Regular cardiac myocyte (primary cell): ENCODE data around the gene ZSCAN21. TPM values are rescaled to one million over a fixed set of nuclear protein-coding genes. Genes with fewer than 3 reads are reported as not detected.

ENCODE experiments used
- total RNA-seq: library from RNA; depleted of rRNA; stranded (reverse); fragments of >200 nt; gene quantifications from 2 replicates; pipeline ENCODE4 v1.2.3, GENCODE V29; 2014

The ZSCAN21 gene
- total RNA-seq: 7.9 and 11.8 TPM in 2 replicates

GRCh38 chr7:100049441-100050291 is at the start of gene ZSCAN21:
Gene ZSCAN21 (plus strand): TSS chr7:100049774. CDS start chr7:100057007, 7,233 bp downstream.

GRCh38 chr7:100015232-100016214 is 34.1 kb upstream of the ZSCAN21 start, which contains the start of gene ZKSCAN1:
Gene ZKSCAN1 (plus strand): TSS chr7:100015596. CDS start chr7:100023507, 7,911 bp downstream.

GRCh38 chr7:100081535-100082102 is 32.0 kb downstream of the ZSCAN21 start, which contains the start of gene ZNF3:
Gene ZNF3 (minus strand): TSS chr7:100081723. CDS start chr7:100077357, 4,366 bp downstream.

GRCh38 chr7:100088621-100089457 is 39.3 kb downstream of the ZSCAN21 start, which contains the start of gene COPS6:
Gene COPS6 (plus strand): TSS chr7:100088969. CDS start chr7:100088991, 22 bp downstream.

GRCh38 chr7:100101016-100101862 is 51.7 kb downstream of the ZSCAN21 start, which contains the start of the genes AP4M1 and MCM7:
Gene AP4M1 (plus strand): TSS chr7:100101643. CDS start chr7:100101715, 72 bp downstream.
Gene MCM7 (minus strand): TSS chr7:100101397. CDS start chr7:100101294, 103 bp downstream.

Other genes with a start within 250 kb of the ZSCAN21 start
- gene CYP3A43, start 221.8 kb upstream of the ZSCAN21 start, total RNA-seq: not detected in 2 replicates
- under 0.01 and 0.28 TPM in 2 replicates for gene OR2AE1, start 172.7 kb upstream of the ZSCAN21 start, total RNA-seq
- 16.7 and 22.8 TPM in 2 replicates for gene TRIM4, start 130.2 kb upstream of the ZSCAN21 start, total RNA-seq
- gene GJC3, start 120.2 kb upstream of the ZSCAN21 start, total RNA-seq: 0.19 and 0.28 TPM in 2 replicates
- gene AZGP1, start 73.7 kb upstream of the ZSCAN21 start, total RNA-seq: not detected in 2 replicates
- 35.3 and 49.3 TPM in 2 replicates for gene ZKSCAN1, start 34.2 kb upstream of the ZSCAN21 start, total RNA-seq
- 17.4 and 20.0 TPM in 2 replicates for gene ZNF3, start 31.9 kb downstream of the ZSCAN21 start, total RNA-seq
- gene COPS6, start 39.2 kb downstream of the ZSCAN21 start, total RNA-seq: 41.7 and 150 TPM in 2 replicates
- 20.0 and 148 TPM in 2 replicates for gene MCM7, start 51.6 kb downstream of the ZSCAN21 start, total RNA-seq
- gene AP4M1, start 51.9 kb downstream of the ZSCAN21 start, total RNA-seq: 16.5 and 22.0 TPM in 2 replicates
- gene TAF6, start 69.6 kb downstream of the ZSCAN21 start, total RNA-seq: 33.0 and 51.6 TPM in 2 replicates
- 39.9 and 57.2 TPM in 2 replicates for gene CNPY4, start 69.9 kb downstream of the ZSCAN21 start, total RNA-seq
- 2.5 and 4.2 TPM in 2 replicates for gene MBLAC1, start 77.2 kb downstream of the ZSCAN21 start, total RNA-seq
- gene LAMTOR4, start 99.1 kb downstream of the ZSCAN21 start, total RNA-seq: 71.7 and 78.1 TPM in 2 replicates
- 2.8 and 6.9 TPM in 2 replicates for gene TRAPPC14, start 108.9 kb downstream of the ZSCAN21 start, total RNA-seq
- gene GAL3ST4, start 118.8 kb downstream of the ZSCAN21 start, total RNA-seq: 1.5 and 3.1 TPM in 2 replicates
- gene GPC2, start 127.6 kb downstream of the ZSCAN21 start, total RNA-seq: 2.1 and 3.1 TPM in 2 replicates
- gene STAG3, start 128.1 kb downstream of the ZSCAN21 start, total RNA-seq: 1.1 and 4.8 TPM in 2 replicates
- 0.19 TPM in 1 of 2 replicates, not detected in the other for gene PVRIG, start 170.2 kb downstream of the ZSCAN21 start, total RNA-seq